Stimulated activated CD8-positive, alpha-beta memory T cell treated with anti-CD3 and anti-CD28 coated beads, Interleukin-7, amount 100 ng/mL, for 4 hours (primary cell): ENCODE data around the gene TEC.
"Not testable (repeated sequence)": the region's sequence is repeated elsewhere in the genome, so short reads cannot be mapped to it uniquely, and the experiment has no call there.

Experiments
- DNase-seq, 2 donors: peaks; one replicate each; pipeline ENCODE4 v3.0.0-alpha.2; 2020; ENCODE audit warnings: low read depth in 2 of 2

TEC gene

GRCh38 chr4:48167538-48168263 lies 101.9 kb downstream of the TEC start:
- DNase-seq: no peak

- not testable (repeated sequence) for DNase-seq
Observed at GRCh38 chr4:48164561-48164960, 105.1 kb downstream of the TEC start.

GRCh38 chr4:48163746-48164145 lies 105.9 kb downstream of the TEC start:
- no peak for DNase-seq

GRCh38 chr4:48162162-48162561 lies 107.5 kb downstream of the TEC start:
- no peak for DNase-seq

- DNase-seq: no peak
Observed at GRCh38 chr4:48157271-48157670, 112.4 kb downstream of the TEC start.

- DNase-seq: no peak
Observed at GRCh38 chr4:48156423-48156822, 113.2 kb downstream of the TEC start.

GRCh38 chr4:48153791-48154550 lies 115.7 kb downstream of the TEC start:
- no peak for DNase-seq

- no peak for DNase-seq
Observed at GRCh38 chr4:48152259-48152658, 117.4 kb downstream of the TEC start.

- DNase-seq: no peak
Observed at GRCh38 chr4:48149827-48150370, 119.7 kb downstream of the TEC start.

GRCh38 chr4:48147621-48148020 lies 122.0 kb downstream of the TEC start:
- DNase-seq: no peak

GRCh38 chr4:48141048-48141447 lies 128.6 kb downstream of the TEC start:
- no peak for DNase-seq

GRCh38 chr4:48139691-48140090 lies 129.9 kb downstream of the TEC start:
- DNase-seq: no peak

GRCh38 chr4:48138936-48139335 lies 130.7 kb downstream of the TEC start:
- DNase-seq: no peak

GRCh38 chr4:48138511-48138910 lies 131.1 kb downstream of the TEC start:
- DNase-seq: no peak

- DNase-seq: no peak
Observed at GRCh38 chr4:48137846-48138245, 131.8 kb downstream of the TEC start.

- DNase-seq: no peak
Observed at GRCh38 chr4:48134081-48134480, 135.6 kb downstream of the TEC start, which contains the start of gene TXK. TSS of gene TXK (minus strand) at chr4:48134250. CDS start at chr4:48134170, 80 bp downstream.

GRCh38 chr4:48133669-48134068 lies 136.0 kb downstream of the TEC start:
- no peak for DNase-seq

GRCh38 chr4:48131736-48132135 lies 137.9 kb downstream of the TEC start:
- no peak for DNase-seq

GRCh38 chr4:48130100-48130499 lies 139.5 kb downstream of the TEC start:
- no peak for DNase-seq

- DNase-seq: peak; percentile 25 to 37
Observed at GRCh38 chr4:48129307-48130014, 140.2 kb downstream of the TEC start.

- peak; percentile 57 to 65 for DNase-seq
Observed at GRCh38 chr4:48127682-48128404, 141.8 kb downstream of the TEC start.

GRCh38 chr4:48127231-48127630 lies 142.4 kb downstream of the TEC start:
- no peak for DNase-seq
